Neuronal stem cell (in vitro differentiated cells): Measurements from ENCODE around the gene DIDO1.

Experiments used
- DNase-seq: peaks from one replicate; pipeline ENCODE4 v3.0.0-alpha.2; 2013; ENCODE audit warnings: low spot score
- H2AFZ ChIP-seq: one replicate; pipeline ENCODE4 v1.6.1; 2013; ENCODE audit warnings: mild to moderate bottlenecking, low read length, inconsistent platforms
- H2AK5ac ChIP-seq: 2 replicates; pipeline ENCODE4 v1.6.1; 2013; ENCODE audit warnings: low read depth, mild to moderate bottlenecking, inconsistent platforms, low read length, moderate library complexity, mixed read lengths
- H2BK120ac ChIP-seq: 2 replicates; pipeline ENCODE4 v1.6.1; 2013; ENCODE audit warnings: low read depth, mild to moderate bottlenecking, inconsistent platforms, low read length, moderate library complexity, mixed read lengths
- H2BK12ac ChIP-seq: one replicate; pipeline ENCODE4 v1.6.1; 2013; ENCODE audit warnings: low read length, inconsistent platforms
- H2BK15ac ChIP-seq: 2 replicates; pipeline ENCODE4 v1.6.1; 2013; ENCODE audit warnings: mild to moderate bottlenecking, low read length, inconsistent platforms, mixed read lengths
- H2BK5ac ChIP-seq: one replicate; pipeline ENCODE4 v1.6.1; 2013; ENCODE audit warnings: inconsistent platforms, mild to moderate bottlenecking, low read length, moderate library complexity
- H3K14ac ChIP-seq: one replicate; pipeline ENCODE4 v1.6.1; 2013; ENCODE audit warnings: low read length, inconsistent platforms
- H3K18ac ChIP-seq: 2 replicates; pipeline ENCODE4 v1.6.1; 2013; ENCODE audit warnings: low read length, inconsistent platforms
- H3K23ac ChIP-seq: 2 replicates; pipeline ENCODE4 v1.6.1; 2013; ENCODE audit warnings: low read depth, mild to moderate bottlenecking, mixed read lengths, low read length, inconsistent platforms; ENCODE audit not compliant: poor library complexity
- H3K27ac ChIP-seq: replicated peaks from 3 replicates; pipeline ENCODE4 v1.5.1; 2013; ENCODE audit warnings: low read length, inconsistent platforms
- H3K27me3 ChIP-seq, 3 experiments: 2 replicates each; pipeline ENCODE4 v1.6.1; 2013; ENCODE audit warnings: low read length in 3 of 3, mild to moderate bottlenecking in 2 of 3, inconsistent platforms in 1 of 3, low read depth in 1 of 3, mixed read lengths in 1 of 3, moderate library complexity in 1 of 3; ENCODE audit not compliant: control insufficient read depth in 3 of 3, insufficient read depth in 3 of 3
- H3K36me3 ChIP-seq, 2 donors: replicated peaks in 1 of 2; 2 replicates each; pipeline ENCODE4 v1.6.1; 2013; ENCODE audit warnings: low read length in 2 of 2; ENCODE audit not compliant: control insufficient read depth in 2 of 2, insufficient read depth in 2 of 2
- H3K4ac ChIP-seq: 2 replicates; pipeline ENCODE4 v1.6.1; 2013; ENCODE audit warnings: inconsistent platforms, mild to moderate bottlenecking, low read length, moderate library complexity
- H3K4me1 ChIP-seq, 2 donors: 1 replicate in 1 of 2; 2 replicates in 1 of 2; pipeline ENCODE4 v1.6.1; 2013; ENCODE audit warnings: low read length in 2 of 2, low read depth in 1 of 2; ENCODE audit not compliant: control insufficient read depth in 2 of 2, insufficient read depth in 1 of 2
- H3K4me2 ChIP-seq: one replicate; pipeline ENCODE4 v1.6.1; 2013; ENCODE audit warnings: mild to moderate bottlenecking, low read length, inconsistent platforms; ENCODE audit not compliant: insufficient read depth, poor library complexity, severe bottlenecking
- H3K4me3 ChIP-seq, 2 donors: 2 replicates each; pipeline ENCODE4 v1.5.1; 2013; ENCODE audit warnings: low read length in 2 of 2, mild to moderate bottlenecking in 2 of 2, inconsistent platforms in 1 of 2, moderate library complexity in 1 of 2
- H3K79me1 ChIP-seq: one replicate; pipeline ENCODE4 v1.6.1; 2013; ENCODE audit warnings: low read depth, mild to moderate bottlenecking, inconsistent platforms, low read length, moderate library complexity
- H3K9ac ChIP-seq: one replicate; pipeline ENCODE4 v1.6.1; 2013; ENCODE audit warnings: mild to moderate bottlenecking, low read depth, low read length, inconsistent platforms; ENCODE audit not compliant: poor library complexity
- H3K9me3 ChIP-seq, 2 donors: replicated peaks in 1 of 2; 2 replicates each; pipeline versions ENCODE3 to v1.6.1; 2013; ENCODE audit warnings: low read length in 2 of 2, mild to moderate bottlenecking in 2 of 2, inconsistent platforms in 1 of 2, low read depth in 1 of 2, mixed read lengths in 1 of 2, moderate library complexity in 1 of 2; ENCODE audit not compliant: control insufficient read depth in 2 of 2, insufficient read depth in 1 of 2
- H4K8ac ChIP-seq: one replicate; pipeline ENCODE4 v1.6.1; 2013; ENCODE audit warnings: low read depth, mild to moderate bottlenecking, inconsistent platforms, low read length, moderate library complexity
- H4K91ac ChIP-seq: one replicate; pipeline ENCODE4 v1.6.1; 2013; ENCODE audit warnings: low read length, low read depth, mild to moderate bottlenecking, inconsistent platforms; ENCODE audit not compliant: poor library complexity
- WGBS, 2 donors: extraction: QIAGEN DNeasy Blood & Tissue Kit; methylation state at CpG; one replicate each; pipeline ENCODE4 v1.1.7; 2013; ENCODE audit warnings: missing lambda C conversion rate in 2 of 2, mixed read lengths in 1 of 2; ENCODE audit not compliant: insufficient read length in 2 of 2, insufficient replicate concordance in 1 of 2; ENCODE audit errors: extremely low coverage in 2 of 2; 5-methylcytosine and 5-hydroxymethylcytosine counted together

Gene DIDO1

GRCh38 chr20:62914970-62915457, 11.3 kb downstream of the DIDO1 start:
- DNase-seq = peak; percentile 81
- WGBS, 2 donors = no CpG with 5 or more reads among the region's 8 CpGs

GRCh38 chr20:62914436-62914835, 11.9 kb downstream of the DIDO1 start:
- no peak overlapping the region for H2AFZ ChIP-seq
- no peak overlapping the region for H4K91ac ChIP-seq
- H3K79me1 ChIP-seq = peaks cover 11% of the 10 kb centered on the region
- no peak overlapping the region for H3K23ac ChIP-seq
- H3K4me2 ChIP-seq = no peak overlapping the region
- H2BK5ac ChIP-seq = no peak overlapping the region
- DNase-seq = no peak
- H2BK120ac ChIP-seq = no peak overlapping the region
- WGBS, 2 donors = no CpG with 5 or more reads among the region's 9 CpGs
- no peak overlapping the region for H3K4me3 ChIP-seq
- H2BK15ac ChIP-seq = no peak overlapping the region
- H3K27ac ChIP-seq = no peak overlapping the region
- no peak overlapping the region for H4K8ac ChIP-seq
- H3K14ac ChIP-seq = no peak overlapping the region
- H3K9me3 ChIP-seq = no peaks in the 10 kb centered on the region
- H3K18ac ChIP-seq = peak overlapping the region; percentile 22
- no peak overlapping the region for H3K9ac ChIP-seq
- peaks cover 16 to 47% of the 10 kb centered on the region in 2 donors for H3K4me1 ChIP-seq
- H3K4ac ChIP-seq = no peak overlapping the region
- peaks cover 27 to 50% of the 10 kb centered on the region in 2 donors for H3K36me3 ChIP-seq
- no peak overlapping the region for H2BK12ac ChIP-seq
- no peak overlapping the region for H2AK5ac ChIP-seq
- no peaks in the 10 kb centered on the region for H3K27me3 ChIP-seq

More at GRCh38 chr20:62914970-62915457, 11.3 kb downstream of the DIDO1 start:
- Histone ChIP-seq H3K4ac (no peak overlapping the region), H3K4me3 (no peak overlapping the region), H3K9ac (no peak overlapping the region), H2BK15ac (no peak overlapping the region), H3K4me2 (peak overlapping the region; percentile 47), H3K36me3 (peaks cover 24 to 44% of the 10 kb centered on the region in 2 donors), H3K27ac (no peak overlapping the region), H3K27me3 (no peaks in the 10 kb centered on the region), H3K23ac (no peak overlapping the region), H2AFZ (no peak overlapping the region), H2BK120ac (no peak overlapping the region), H3K14ac (no peak overlapping the region), H3K9me3 (no peaks in the 10 kb centered on the region), H2BK12ac (no peak overlapping the region), H3K4me1 (peaks cover 17 to 51% of the 10 kb centered on the region in 2 donors), H2BK5ac (no peak overlapping the region), H3K79me1 (peaks cover 11% of the 10 kb centered on the region), H2AK5ac (no peak overlapping the region), H4K8ac (no peak overlapping the region), H3K18ac (no peak overlapping the region), H4K91ac (no peak overlapping the region)

- no peaks in the 10 kb centered on the region for H3K9me3 ChIP-seq
- H3K14ac ChIP-seq = no peak overlapping the region
- peaks cover 15 to 41% of the 10 kb centered on the region in 2 donors for H3K4me1 ChIP-seq
- no peak overlapping the region for H2AK5ac ChIP-seq
- H2AFZ ChIP-seq = no peak overlapping the region
- H2BK120ac ChIP-seq = no peak overlapping the region
- H3K79me1 ChIP-seq = peaks cover 11% of the 10 kb centered on the region
- peaks cover 38 to 63% of the 10 kb centered on the region in 2 donors for H3K36me3 ChIP-seq
- no peak overlapping the region for H2BK12ac ChIP-seq
- no peak overlapping the region for H2BK5ac ChIP-seq
- no CpG with 5 or more reads among the region's 7 CpGs for WGBS, 2 donors
- no peak overlapping the region for H3K18ac ChIP-seq
- no peak overlapping the region for H3K4me3 ChIP-seq
- no peak overlapping the region for H3K23ac ChIP-seq
- no peak overlapping the region for H3K27ac ChIP-seq
- no peaks in the 10 kb centered on the region for H3K27me3 ChIP-seq
- H3K9ac ChIP-seq = no peak overlapping the region
- DNase-seq = no peak
- H4K8ac ChIP-seq = no peak overlapping the region
- no peak overlapping the region for H3K4ac ChIP-seq
- no peak overlapping the region for H4K91ac ChIP-seq
- H2BK15ac ChIP-seq = no peak overlapping the region
- no peak overlapping the region for H3K4me2 ChIP-seq
These were observed 13.2 kb downstream of the DIDO1 start for GRCh38 chr20:62913043-62913630.

DNA sequence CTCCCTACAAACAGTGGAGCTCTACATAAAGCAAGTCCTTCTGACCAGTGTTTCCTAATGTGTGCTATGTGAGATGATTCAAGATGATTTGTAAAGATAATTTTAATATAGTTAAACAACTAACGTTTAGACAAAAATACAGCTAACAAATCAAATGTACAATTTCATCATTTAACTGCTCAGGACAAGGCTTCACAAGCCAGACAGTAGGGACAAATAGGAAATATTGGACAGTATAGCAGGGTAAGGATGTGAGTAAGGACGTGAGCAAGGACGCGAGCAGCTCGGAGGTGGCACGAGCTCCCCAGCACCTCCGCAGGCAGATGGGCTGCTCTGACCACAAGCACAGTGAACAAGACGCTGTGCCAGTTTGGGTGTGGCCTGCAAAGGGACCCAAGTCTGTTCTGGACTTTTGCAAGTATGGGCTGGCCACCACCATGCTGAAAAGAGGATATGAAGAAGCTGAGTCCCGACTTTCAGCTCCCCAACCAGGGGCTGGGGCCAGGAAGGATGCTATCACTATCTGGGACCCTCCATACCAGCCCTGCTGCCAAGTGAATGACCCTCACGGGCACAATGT, 14.5 kb downstream of the DIDO1 start:
- Histone ChIP-seq H3K23ac (peak overlapping the region; percentile 40), H3K27ac (no peak overlapping the region), H4K8ac (no peak overlapping the region), H3K4me1 (peaks cover 10 to 29% of the 10 kb centered on the region in 2 donors), H2BK15ac (no peak overlapping the region), H3K79me1 (peaks cover 13% of the 10 kb centered on the region), H3K36me3 (peaks cover 48 to 76% of the 10 kb centered on the region in 2 donors), H3K4me2 (no peak overlapping the region), H3K14ac (no peak overlapping the region), H3K9me3 (no peaks in the 10 kb centered on the region), H3K27me3 (no peaks in the 10 kb centered on the region), H3K18ac (no peak overlapping the region), H3K4me3 (no peak overlapping the region), H2AK5ac (no peak overlapping the region), H2AFZ (no peak overlapping the region), H4K91ac (no peak overlapping the region), H2BK5ac (no peak overlapping the region), H3K9ac (peak overlapping the region; percentile 54), H3K4ac (no peak overlapping the region), H2BK12ac (peak overlapping the region; percentile 41), H2BK120ac (no peak overlapping the region)
- DNase-seq = no peak
- WGBS, 2 donors = no CpG with 5 or more reads among the region's 10 CpGs
